K562 (cell line): ENCODE results near the gene ZC3H10. TPM values are rescaled to one million over a fixed set of nuclear protein-coding genes. Genes with fewer than 3 reads are reported as not detected.

Experiments
- ARNT ChIP-seq, 2 experiments: fragments of 450-650 bp; IDR thresholded peaks; 2 replicates each; pipeline ENCODE4 v1.6.1; 2016; ENCODE audit warnings: mild to moderate bottlenecking in 1 of 2
- CTCFL ChIP-seq: IDR thresholded peaks from 2 replicates; pipeline ENCODE4 v1.6.1; 2011; ENCODE audit warnings: borderline replicate concordance, low read depth, mild to moderate bottlenecking, moderate library complexity, low read length; ENCODE audit not compliant: insufficient read depth, poor library complexity, severe bottlenecking
- MYC ChIP-seq, 2 experiments: fragments of 250-450 bp in 1 of 2; sonication (Bioruptor Pico) in 1 of 2; IDR thresholded peaks; 2 replicates each; pipeline versions ENCODE4 v1.5.1 to v1.6.1; 2012 to 2021; ENCODE audit warnings: low read depth in 2 of 2, borderline replicate concordance in 1 of 2, improper control_type of control experiment in 1 of 2, low read length in 1 of 2, mild to moderate bottlenecking in 1 of 2, moderate library complexity in 1 of 2
- RAD21 ChIP-seq, 2 experiments: fragments of 250-450 bp in 1 of 2; fragments of 450-650 bp in 1 of 2; sonication (Bioruptor Pico) in 1 of 2; formaldehyde crosslinking in 1 of 2; IDR thresholded peaks in 1 of 2; conservative IDR thresholded peaks in 1 of 2; 2 replicates each; pipeline versions ENCODE4 v1.4.0 to v1.8.0; 2020 to 2022; ENCODE audit warnings: mild to moderate bottlenecking in 2 of 2, moderate library complexity in 1 of 2
- SRF ChIP-seq, 2 experiments: fragments of 250-450, 450-650 bp in 1 of 2; sonication (Bioruptor Pico) in 1 of 2; sonication (generic) in 1 of 2; formaldehyde crosslinking; IDR thresholded peaks; 2 replicates each; pipeline versions ENCODE4 v1.5.0 to v1.5.1; 2020 to 2022; ENCODE audit warnings: mild to moderate bottlenecking in 1 of 2, missing genetic modification reagents in 1 of 2
- USF1 ChIP-seq: sonication (generic); formaldehyde crosslinking; IDR thresholded peaks from 2 replicates; pipeline ENCODE4 v1.9.0; 2022; ENCODE audit warnings: mild to moderate bottlenecking, missing genetic modification reagents
- ZFPM2 ChIP-seq: fragments of 250-450 bp; sonication (Bioruptor Pico); IDR thresholded peaks from 2 replicates; pipeline ENCODE4 v1.5.1; 2022; ENCODE audit warnings: mild to moderate bottlenecking
- ZNF584 ChIP-seq: fragments of 200-800 bp; sonication (Bioruptor generic); IDR thresholded peaks from 2 replicates; pipeline ENCODE4 v1.6.1; 2016; ENCODE audit warnings: low read depth, mild to moderate bottlenecking, missing genetic modification characterization, missing compliant biosample characterization
- ZZZ3 ChIP-seq: fragments of 450-650 bp; IDR thresholded peaks from 2 replicates; pipeline ENCODE4 v1.6.1; 2016; ENCODE audit warnings: antibody characterized with exemption, mild to moderate bottlenecking, moderate library complexity
- polyA plus RNA-seq, 8 experiments: library from polyadenylated mRNA; depleted of rRNA in 4 of 8; stranded (reverse) in 5 of 8; unstranded in 3 of 8; fragments of >200 nt; fragmentation: Nextera tagmentation in 2 of 8; fragmentation: Illumina TruSeq in 1 of 8; extraction: Ambion mirVana in 2 of 8; extraction: Trizol in 1 of 8; gene quantifications; 2 replicates each; pipeline versions ENCODE4 v1.2.1 to v1.2.3, GENCODE V29; 2011 to 2014; ENCODE audit warnings: inconsistent platforms in 1 of 8, missing spikeins in 1 of 8
- total RNA-seq, 7 experiments: library from RNA; depleted of rRNA in 6 of 7; stranded (reverse); fragments of >200 nt in 6 of 7; fragmentation: Illumina TruSeq in 2 of 7; extraction: Trizol in 2 of 7; gene quantifications; 2 replicates each; pipeline versions ENCODE4 v1.2.1 to v1.2.3, GENCODE V29; 2011 to 2021; ENCODE audit warnings: low replicate concordance in 1 of 7

Gene ZC3H10
- total and polyA plus RNA-seq, 9 of the 15 experiments (the other 6 are each of a cell fraction or from before 2014, with no cell fraction given) = 0.31 to 4.1 (median 1.6) TPM

- TF ChIP-seq USF1 (CRISPR knock-in tag) (peak; percentile 41; the same call in 1 of the 2 replicates), ARNT (IDR thresholded peaks at IDR 0.05) (0 out of 4 replicates have a peak, but pooled peaks of 1 of the 2 experiments have one; percentile 32), ZZZ3 (0 out of 2 replicates have a peak, but pooled peaks have one; percentile 27), SRF (CRISPR knock-in tag; IDR thresholded peaks at IDR 0.05) (peak in 1 of 2 experiments; percentile 35; a peak in 1 of 4 replicates), RAD21 (CRISPR knock-in tag; conservative IDR thresholded peaks at IDR 0.05 in 1 of 2, IDR thresholded peaks at IDR 0.05 in 1 of 2) (0 out of 4 replicates have a peak, but pooled peaks of 1 of the 2 experiments have one; percentile 8), ZFPM2 (CRISPR knock-in tag) (no peak), ZNF584 (CRISPR knock-in tag) (no peak), MYC (IDR thresholded peaks at IDR 0.05; ENCODE audit: low read depth, low read length) (no peak), MYC (CRISPR knock-in tag; IDR thresholded peaks at IDR 0.05; ENCODE audit: borderline replicate concordance, low read depth) (no peak), CTCFL (peak; percentile 58)
Measured at GRCh38 chr12:56151672-56152131, 33.6 kb downstream of the ZC3H10 start (continued).
